CD4-positive, alpha-beta T cell treated with Interferon alpha-2 for 1 hour (primary cell): Measurements from ENCODE around the gene SHC3.

Experiments used
- DNase-seq, 2 donors: peaks; one replicate each; pipeline ENCODE4 v3.0.0-alpha.2; 2020 to 2022

SHC3 gene

GRCh38 chr9:89183146-89183545 lies 4.5 kb upstream of the SHC3 start:
- DNase-seq: no peak

GRCh38 chr9:89182369-89182768 lies 3.8 kb upstream of the SHC3 start:
- DNase-seq: no peak

DNA sequence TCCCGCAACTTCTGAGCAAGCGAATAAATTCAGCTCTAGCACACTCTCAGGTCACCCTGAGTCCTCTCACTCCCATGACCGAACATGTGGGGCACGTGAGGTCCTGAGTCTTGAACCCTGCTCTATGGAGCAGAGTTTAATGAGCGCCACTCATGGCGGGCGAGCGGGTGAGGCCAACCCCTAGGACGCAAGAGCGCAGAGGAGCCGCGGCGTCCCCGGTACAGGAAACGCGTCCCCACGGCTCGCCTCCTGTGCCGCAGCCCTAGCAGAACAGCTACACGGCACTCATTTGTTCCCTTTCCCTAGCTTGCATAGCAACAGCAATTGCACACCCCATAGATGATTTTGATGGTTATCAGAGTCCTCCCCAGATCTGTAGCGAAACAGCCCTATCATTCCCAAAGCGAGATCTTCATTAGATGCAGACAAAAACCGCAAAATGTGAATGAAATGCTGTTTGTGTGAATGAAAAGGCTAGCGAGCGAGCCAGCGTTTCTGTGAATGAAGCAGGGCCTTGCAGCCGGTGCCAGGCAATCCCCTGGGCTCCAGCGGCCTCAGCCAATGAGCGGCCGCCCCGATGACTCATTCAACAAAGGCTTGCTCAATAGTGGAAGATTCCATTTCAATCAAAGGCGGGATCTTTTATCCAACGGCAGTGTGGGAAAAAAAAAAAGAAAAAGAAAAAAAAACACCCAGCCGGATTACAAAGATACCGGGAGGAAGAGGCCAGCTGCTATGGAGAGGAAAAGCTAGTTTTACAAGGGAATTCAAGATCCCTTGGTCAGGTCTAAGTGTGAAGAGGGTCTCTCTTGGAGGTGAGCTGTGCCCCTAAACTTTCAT lies 1.5 kb upstream of the SHC3 start:
- DNase-seq: peak; percentile 1 to 6

DNA sequence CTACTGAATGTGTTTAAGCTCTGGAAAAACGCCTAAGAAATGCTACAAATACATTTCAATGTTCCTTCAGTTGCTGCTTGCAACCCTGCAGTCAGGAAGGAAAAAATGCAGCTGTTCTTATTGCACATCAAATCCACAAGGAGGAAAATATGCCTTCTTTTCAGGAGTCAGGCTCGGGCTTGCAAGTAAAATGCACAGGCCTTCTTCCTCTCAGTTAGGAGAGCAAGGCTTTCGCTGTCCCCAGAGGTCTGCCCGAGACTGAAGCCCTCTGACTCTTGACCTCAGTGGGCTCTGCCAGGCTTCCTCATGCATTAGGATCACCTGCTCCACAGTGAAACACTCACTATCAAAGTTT lies 899 bp upstream of the SHC3 start:
- no peak for DNase-seq

DNA sequence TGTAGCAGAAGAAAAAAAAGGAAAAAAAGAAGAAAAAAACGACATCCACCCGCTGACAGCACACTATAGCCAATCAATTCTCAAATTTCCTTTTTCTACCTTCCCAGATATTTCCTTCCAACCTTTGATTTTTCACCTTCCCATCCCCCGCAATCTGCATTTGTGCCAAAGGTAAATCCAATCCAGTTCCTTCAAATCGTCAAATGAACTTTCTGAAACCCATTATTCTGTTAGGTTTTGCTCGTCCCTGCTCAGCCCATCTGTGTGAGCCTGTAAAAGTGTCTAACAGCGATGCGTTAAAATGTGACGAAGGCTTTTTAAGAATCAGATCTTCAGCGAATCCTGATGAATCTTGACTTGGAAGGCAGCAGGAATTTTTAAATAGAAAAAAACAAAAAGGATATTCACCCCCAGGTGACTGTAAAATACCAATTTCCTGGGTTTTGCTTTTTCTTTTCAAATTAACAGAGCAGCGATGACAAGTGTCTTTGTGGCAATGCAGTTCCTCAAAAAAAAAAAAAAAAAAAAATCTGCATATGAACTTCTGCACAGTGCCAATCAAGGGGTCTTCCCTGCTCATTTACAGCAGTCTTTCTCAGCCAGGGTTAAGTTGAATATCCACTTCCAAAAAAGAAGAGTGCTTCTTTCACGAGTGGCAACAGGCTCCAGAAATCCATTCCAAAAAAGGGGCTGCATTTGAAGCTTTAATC lies 367 bp upstream of the SHC3 start:
- DNase-seq: no peak

DNA sequence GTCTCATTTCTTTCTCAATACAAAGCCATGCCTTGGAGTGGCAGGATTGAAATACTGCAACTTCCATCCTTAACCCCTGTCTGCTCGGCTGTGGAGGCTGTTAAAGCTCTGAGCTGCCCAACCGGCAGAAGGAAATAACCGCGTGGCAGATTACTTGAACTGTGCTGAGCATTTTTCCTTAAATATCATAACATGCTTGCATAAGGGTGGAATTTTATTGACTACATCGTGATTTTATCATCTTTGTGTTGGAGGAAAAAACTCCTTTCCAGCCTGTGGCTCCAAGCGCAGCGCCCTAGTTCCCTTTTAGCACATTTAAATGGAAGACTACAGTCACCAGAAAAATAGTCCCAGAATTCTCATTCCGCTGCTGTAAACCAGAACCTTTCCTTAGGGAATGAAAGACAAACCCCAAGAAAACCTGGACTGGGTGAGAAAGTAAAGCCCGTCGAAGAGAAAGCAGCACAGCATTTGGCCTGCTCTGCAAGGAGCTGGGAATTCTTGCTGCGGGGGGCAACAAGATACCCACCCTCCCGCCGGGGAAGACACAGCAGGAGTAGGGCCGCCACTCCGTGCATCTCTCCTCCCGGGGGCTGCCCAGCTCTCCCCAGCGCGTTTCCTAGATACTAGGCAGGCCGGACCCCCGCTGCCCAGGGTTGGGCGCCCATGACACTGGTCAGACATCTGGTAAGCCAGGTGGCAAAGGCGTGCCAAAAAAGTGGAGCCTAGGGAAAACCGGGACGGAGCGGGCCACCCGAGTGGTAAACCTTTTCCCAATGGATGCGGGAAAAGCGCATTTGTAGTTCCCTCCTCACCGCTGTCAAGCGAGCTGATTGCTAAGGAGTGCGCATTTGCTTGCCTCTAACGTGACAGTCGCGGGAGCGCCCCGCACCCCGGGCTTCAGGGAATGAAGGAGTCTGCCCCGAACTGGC lies 1.3 kb downstream of the SHC3 start:
- DNase-seq: no peak

- DNase-seq: no peak
Observed at GRCh38 chr9:89175828-89176261, 2.8 kb downstream of the SHC3 start.

- no peak for DNase-seq
Observed at GRCh38 chr9:89174291-89174690, 4.3 kb downstream of the SHC3 start.

GRCh38 chr9:89173072-89173471 lies 5.5 kb downstream of the SHC3 start:
- no peak for DNase-seq

DNA sequence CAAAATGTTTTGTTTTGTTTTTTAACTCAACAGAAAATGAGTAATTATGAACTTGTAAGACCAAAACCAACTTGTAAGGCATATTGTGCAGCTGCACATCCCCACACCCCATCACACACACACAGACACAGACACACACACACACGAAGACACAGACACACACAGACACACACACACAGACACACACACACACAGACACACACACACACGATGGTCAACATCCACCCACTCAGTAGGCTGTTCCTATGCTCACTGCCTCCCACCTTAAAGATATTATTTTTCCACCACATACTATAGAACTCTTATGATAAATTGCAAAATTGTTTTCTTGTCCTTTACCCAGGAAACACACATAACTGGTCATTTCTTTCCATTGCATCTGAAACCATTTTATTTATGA lies 6.2 kb downstream of the SHC3 start:
- no peak for DNase-seq

DNA sequence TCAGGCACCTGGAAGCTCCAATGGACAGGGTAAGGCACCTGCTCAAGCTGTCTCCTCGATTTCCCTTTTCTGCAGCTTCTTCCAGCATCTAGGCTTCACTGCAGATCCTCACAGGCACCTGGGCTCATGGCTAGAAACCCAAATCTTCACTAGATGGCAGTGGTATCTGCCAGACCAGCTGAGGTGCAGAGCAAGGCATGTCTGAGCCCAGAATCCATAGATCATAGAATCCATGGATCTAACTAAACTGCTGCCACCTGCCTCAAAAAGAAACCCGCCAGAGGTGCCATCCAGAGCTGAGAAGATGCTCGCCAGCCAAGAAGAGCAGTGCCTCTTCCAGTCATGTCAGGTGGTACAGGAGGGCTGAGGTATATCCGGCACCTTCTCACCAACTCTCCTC lies 6.9 kb downstream of the SHC3 start:
- no peak for DNase-seq

GRCh38 chr9:89171231-89171630 lies 7.4 kb downstream of the SHC3 start:
- no peak for DNase-seq

DNA sequence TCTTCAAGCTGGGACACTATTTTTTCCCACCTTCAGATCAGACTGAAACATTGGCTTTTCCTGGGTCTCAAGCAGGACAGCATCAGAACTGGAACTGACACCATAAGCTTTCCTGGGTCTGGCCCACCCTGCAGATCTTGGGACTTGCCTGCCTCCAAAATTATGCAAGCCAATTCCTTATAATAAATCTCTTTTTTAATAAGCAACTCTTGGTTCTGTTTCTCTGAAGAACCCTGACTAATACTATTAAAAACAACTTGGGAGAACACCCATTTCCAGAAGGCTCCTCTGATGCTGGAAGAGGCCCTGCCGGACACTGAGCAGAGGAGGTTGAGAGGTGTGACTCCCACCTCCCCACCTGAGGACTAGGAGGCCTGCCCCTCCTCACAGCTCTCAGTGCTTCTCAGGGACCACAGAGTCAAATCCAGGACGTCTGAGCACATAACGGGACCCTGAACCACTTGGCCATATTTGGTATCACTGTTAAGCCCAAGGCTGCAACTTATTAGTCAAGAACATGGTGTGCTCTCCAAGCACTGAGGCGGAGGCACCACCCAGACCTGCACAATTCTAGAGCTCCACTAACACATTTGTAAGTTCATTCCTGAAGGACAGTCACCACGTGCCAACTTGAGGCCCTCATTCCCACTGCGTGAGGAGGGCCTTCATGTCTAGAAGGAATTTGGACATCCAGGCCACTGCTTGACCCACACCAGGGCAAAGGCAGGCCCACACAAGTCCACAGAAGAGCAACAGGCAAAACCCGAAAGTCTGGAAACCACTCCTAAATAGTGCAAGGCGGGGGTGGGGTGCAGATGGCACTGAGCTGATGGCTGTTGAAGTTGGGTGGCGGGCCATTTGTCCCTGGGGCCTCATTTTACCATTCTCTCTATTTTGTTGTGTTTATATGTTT lies 9.5 kb downstream of the SHC3 start:
- DNase-seq: no peak

DNA sequence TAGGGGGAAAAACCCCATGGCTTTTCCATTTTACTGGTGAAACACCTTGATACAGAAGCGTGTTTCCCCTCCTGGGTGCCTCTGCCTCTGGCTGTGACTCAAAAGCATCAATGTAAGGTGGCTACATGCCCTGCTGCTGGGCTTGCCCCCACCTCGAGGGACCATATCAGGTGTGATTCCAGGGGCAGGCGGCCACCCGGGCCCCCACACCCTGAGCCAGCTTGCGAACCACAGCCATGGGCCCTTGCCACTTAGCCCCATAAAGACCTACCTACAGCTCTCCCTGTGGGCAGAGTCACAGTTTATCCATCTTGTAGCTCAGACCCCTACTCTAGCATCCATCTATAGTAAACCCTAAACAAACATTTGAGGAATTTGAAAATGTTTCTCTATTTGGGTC lies 10.8 kb downstream of the SHC3 start:
- DNase-seq: no peak

DNA sequence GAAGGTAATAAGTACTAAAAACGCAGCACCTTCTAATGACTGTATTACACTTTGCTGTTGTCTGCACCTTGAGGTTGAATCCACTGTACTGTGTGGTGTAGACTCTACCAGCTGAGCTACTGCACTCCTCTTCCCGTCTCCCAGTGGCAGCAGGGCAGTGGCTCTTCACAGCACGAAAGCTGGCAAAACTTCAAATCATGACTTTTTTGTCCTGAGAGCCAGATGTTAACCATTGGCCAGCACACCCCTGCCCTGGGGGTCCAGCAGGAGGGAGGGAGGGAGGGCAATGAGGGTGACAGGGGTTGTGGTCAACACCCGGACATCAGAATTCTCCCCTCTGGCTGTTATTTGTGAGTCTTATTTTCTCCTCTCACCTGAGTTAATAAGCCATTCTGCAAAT lies 11.8 kb downstream of the SHC3 start:
- no peak for DNase-seq

- no peak for DNase-seq
Observed at GRCh38 chr9:89165880-89166279, 12.7 kb downstream of the SHC3 start.

- DNase-seq: no peak
Observed at GRCh38 chr9:89165341-89165740, 13.3 kb downstream of the SHC3 start.

DNA sequence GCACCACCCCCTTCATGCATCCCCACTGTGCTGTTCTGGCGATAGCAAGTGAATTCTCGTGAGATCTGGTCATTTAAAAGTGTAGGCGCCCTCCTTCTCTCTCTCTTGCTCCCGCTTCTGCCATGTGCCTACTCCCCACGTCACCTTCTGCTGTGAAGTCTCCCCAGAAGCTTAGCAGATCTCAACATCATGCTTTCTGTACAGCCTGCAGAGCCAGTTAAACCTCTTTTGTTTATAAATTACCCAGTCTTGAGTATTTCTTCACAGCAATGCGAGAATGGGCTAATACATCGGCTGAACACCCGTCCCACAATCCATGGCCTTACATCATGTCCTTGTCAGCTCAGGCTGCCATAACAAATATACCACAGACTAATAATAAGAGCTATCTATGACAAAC lies 17.4 kb downstream of the SHC3 start:
- no peak for DNase-seq

- DNase-seq: no peak
Observed at GRCh38 chr9:89160806-89161205, 17.8 kb downstream of the SHC3 start.

DNA sequence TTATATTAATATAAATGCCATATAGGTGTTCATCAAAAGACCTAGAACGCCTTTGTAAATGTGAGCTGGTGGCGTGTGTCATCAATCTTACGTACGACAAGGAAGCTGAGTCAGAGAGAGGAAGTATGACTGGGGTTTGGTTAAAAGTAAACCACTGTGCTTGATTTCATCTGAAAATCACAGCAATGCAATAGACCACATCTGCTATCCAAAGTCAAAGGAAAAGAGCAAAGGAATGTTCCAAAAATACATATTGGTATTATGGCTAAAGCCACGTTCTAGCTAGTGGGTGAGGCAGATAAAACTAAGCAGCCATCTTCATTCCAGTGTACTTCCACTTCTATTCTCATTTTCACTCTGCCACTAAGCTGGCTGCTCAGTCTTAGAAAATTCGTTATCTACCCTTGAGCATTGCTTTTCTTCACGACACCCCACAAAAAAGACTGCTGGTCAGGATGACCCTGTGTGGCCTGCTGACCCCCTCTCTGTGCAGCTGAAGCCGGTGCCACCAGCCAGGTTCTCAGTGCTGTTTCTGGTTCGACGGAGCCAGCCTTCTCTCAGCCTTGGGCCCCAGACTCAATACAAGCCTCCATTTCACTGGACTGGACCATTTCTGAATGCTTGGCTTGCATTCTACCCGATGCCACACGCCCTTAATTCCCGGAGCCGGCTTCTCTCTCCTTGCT lies 23.8 kb downstream of the SHC3 start:
- peak; percentile 5 to 8 for DNase-seq

- no peak for DNase-seq
Observed at GRCh38 chr9:89154218-89154617, 24.4 kb downstream of the SHC3 start.
